Lower leg skin (tissue), 4 donors: Measurements from ENCODE around the gene OSBPL3. TPM values are rescaled to one million over a fixed set of nuclear protein-coding genes. Genes with fewer than 3 reads are reported as not detected.

Experiments used
- DNase-seq, 2 donors: peaks; one replicate each; pipeline ENCODE4 v3.0.0-alpha.2; 2019; ENCODE audit warnings: low spot score in 2 of 2
- H3K4me3 ChIP-seq: fragments of 200-600 bp; sonication (generic); 2 replicates; pipeline ENCODE4 v1.5.1; 2017; ENCODE audit warnings: mild to moderate bottlenecking, low read depth; ENCODE audit not compliant: poor library complexity, severe bottlenecking
- CTCF ChIP-seq, 3 donors: fragments of 450-650 bp; IDR thresholded peaks; one replicate each; pipeline ENCODE4 v1.5.1; 2016; ENCODE audit warnings: antibody characterized with exemption in 3 of 3, mild to moderate bottlenecking in 3 of 3, moderate library complexity in 2 of 3
- POLR2A ChIP-seq, 2 donors: fragments of 450-650 bp; IDR thresholded peaks; one replicate each; pipeline ENCODE4 v1.6.1; 2016 to 2017; ENCODE audit warnings: antibody characterized with exemption in 2 of 2, mild to moderate bottlenecking in 1 of 2, moderate library complexity in 1 of 2
- WGBS, 2 donors: methylation state at CpG; one replicate each; pipeline ENCODE4 v1.1.5; 2018; 5-methylcytosine and 5-hydroxymethylcytosine counted together
- intact Hi-C: fragments of 100-400 bp; cut with DNase I; formaldehyde crosslinking; loops from one replicate; pipeline ENCODE4 v1.15.0; 2023; ENCODE audit warnings: low total_unique reads
- total RNA-seq, 4 donors: library from RNA; depleted of rRNA; stranded (reverse); fragments of >200 nt; gene quantifications; one replicate each; pipeline ENCODE4 v1.1.0, GENCODE V29; 2016

OSBPL3 gene
- total RNA-seq, 4 donors from 2014 or later, result 21.9 to 40.3 (median 23.7) TPM

GRCh38 chr7:24958399-24958798 lies 21.6 kb downstream of the OSBPL3 start:
- TF ChIP-seq CTCF (IDR thresholded peaks at IDR 0.05), result no peak
- TF ChIP-seq POLR2A (IDR thresholded peaks at IDR 0.05), result no peak
- intact Hi-C loops, result no loop called here
- no peak for DNase-seq
- H3K4me3 ChIP-seq, result no peak overlapping the region

- TF ChIP-seq CTCF (IDR thresholded peaks at IDR 0.05) (no peak), POLR2A (IDR thresholded peaks at IDR 0.05) (no peak)
- 44 to 47% methylated on average over 3 of the region's 3 CpGs for WGBS, 2 donors
- DNase-seq, result peak in 1 of 2 donors; percentile 27
- intact Hi-C loops, result no loop called here
- no peak overlapping the region for H3K4me3 ChIP-seq
Measured at GRCh38 chr7:24956021-24956420, 24.0 kb downstream of the OSBPL3 start.

GRCh38 chr7:24955313-24955712 lies 24.7 kb downstream of the OSBPL3 start:
- DNase-seq, result no peak
- intact Hi-C loops, result no loop called here

GRCh38 chr7:24952464-24952863 lies 27.5 kb downstream of the OSBPL3 start:
- 94 to 98% methylated on average over 2 of the region's 2 CpGs for WGBS, 2 donors
- DNase-seq, result no peak
- no peak for TF ChIP-seq POLR2A (IDR thresholded peaks at IDR 0.05)
- no peak overlapping the region for H3K4me3 ChIP-seq
- intact Hi-C loops, result no loop called here

More at GRCh38 chr7:24955313-24955712, 24.7 kb downstream of the OSBPL3 start:
- H3K4me3 ChIP-seq, result no peak overlapping the region
- WGBS, 2 donors, result 97 to 100% methylated on average over 1 of the region's 1 CpG
- TF ChIP-seq POLR2A (IDR thresholded peaks at IDR 0.05) (no peak), CTCF (IDR thresholded peaks at IDR 0.05) (no peak)

GRCh38 chr7:24951441-24951980 lies 28.5 kb downstream of the OSBPL3 start:
- intact Hi-C loops, result no loop called here

GRCh38 chr7:24949884-24950283 lies 30.1 kb downstream of the OSBPL3 start:
- no peak for TF ChIP-seq POLR2A (IDR thresholded peaks at IDR 0.05)
- TF ChIP-seq CTCF (IDR thresholded peaks at IDR 0.05), result no peak
- 21 to 59% methylated on average over 1 of the region's 1 CpG for WGBS, 2 donors
- intact Hi-C loops, result no loop called here
- DNase-seq, result no peak
- H3K4me3 ChIP-seq, result no peak overlapping the region

More at GRCh38 chr7:24951441-24951980, 28.5 kb downstream of the OSBPL3 start:
- H3K4me3 ChIP-seq, result no peak overlapping the region
- DNase-seq, result no peak
- WGBS, 2 donors, result 67 to 69% methylated on average over 3 of the region's 3 CpGs
- TF ChIP-seq POLR2A (IDR thresholded peaks at IDR 0.05) (no peak), CTCF (IDR thresholded peaks at IDR 0.05) (no peak)
